OCI-LY7 (cell line): Measurements from ENCODE around the gene IRGQ.

Experiments
- CTCF ChIP-seq: fragments of 200-600 bp; sonication (generic); conservative IDR thresholded peaks from 2 replicates; pipeline ENCODE4 v1.5.1; 2014; ENCODE audit warnings: mild to moderate bottlenecking, antibody characterized with exemption, low read length, moderate library complexity, mixed read lengths
- EZH2phosphoT487 ChIP-seq: fragments of 200-600 bp; sonication (generic); IDR thresholded peaks from 2 replicates; pipeline ENCODE4 v1.6.1; 2018; ENCODE audit warnings: low read depth, borderline replicate concordance, mild to moderate bottlenecking, mixed run types, antibody characterized with exemption, low read length, moderate library complexity, mixed read lengths

- TF ChIP-seq CTCF (no peak), EZH2phosphoT487 (no peak)
Measured at GRCh38 chr19:43609872-43610271, 13.9 kb upstream of the IRGQ start.
